ENCODE measurements around the gene AKAP7. TPM values are rescaled to one million over a fixed set of nuclear protein-coding genes. Genes with fewer than 3 reads are reported as not detected.
A peak's percentile ranks its signal among the peaks of the same experiment; 100 is the strongest.

The AKAP7 gene
- total RNA-seq, 1 donor from 2014 or later: 15.5 TPM

GRCh38 chr6:131130554-131130940 lies 4.7 kb upstream of the AKAP7 start:
- Mint-ChIP-seq H3K36me3 (peaks cover 2% of the 10 kb centered on the region), H3K9me3 (peaks cover 4% of the 10 kb centered on the region), H3K27ac (no peak overlapping the region), H3K4me1 (peaks cover 20% of the 10 kb centered on the region), H3K4me3 (no peak overlapping the region), H3K27me3 (ENCODE audit: insufficient read depth, low read depth) (peaks cover 3% of the 10 kb centered on the region)
- Histone ChIP-seq H3K9ac (no peak overlapping the region), H4K20me1 (ENCODE audit: low read depth) (no peaks in the 10 kb centered on the region), H3K27me3 (peaks cover 8% of the 10 kb centered on the region), H3K27ac (no peak overlapping the region), H3F3A (ENCODE audit: low read depth) (peaks cover 9% of the 10 kb centered on the region), H3K4me1 (peaks cover 7% of the 10 kb centered on the region), H3K79me2 (ENCODE audit: low read depth) (no peaks in the 10 kb centered on the region), H3K4me3 (no peak overlapping the region), H3K4me2 (no peak overlapping the region), H2AFZ (replicated peaks) (no peak overlapping the region), H3K9me3 (ENCODE audit: low read depth) (no peaks in the 10 kb centered on the region), H3K36me3 (no peaks in the 10 kb centered on the region)
- TF ChIP-seq, protein P1, sequence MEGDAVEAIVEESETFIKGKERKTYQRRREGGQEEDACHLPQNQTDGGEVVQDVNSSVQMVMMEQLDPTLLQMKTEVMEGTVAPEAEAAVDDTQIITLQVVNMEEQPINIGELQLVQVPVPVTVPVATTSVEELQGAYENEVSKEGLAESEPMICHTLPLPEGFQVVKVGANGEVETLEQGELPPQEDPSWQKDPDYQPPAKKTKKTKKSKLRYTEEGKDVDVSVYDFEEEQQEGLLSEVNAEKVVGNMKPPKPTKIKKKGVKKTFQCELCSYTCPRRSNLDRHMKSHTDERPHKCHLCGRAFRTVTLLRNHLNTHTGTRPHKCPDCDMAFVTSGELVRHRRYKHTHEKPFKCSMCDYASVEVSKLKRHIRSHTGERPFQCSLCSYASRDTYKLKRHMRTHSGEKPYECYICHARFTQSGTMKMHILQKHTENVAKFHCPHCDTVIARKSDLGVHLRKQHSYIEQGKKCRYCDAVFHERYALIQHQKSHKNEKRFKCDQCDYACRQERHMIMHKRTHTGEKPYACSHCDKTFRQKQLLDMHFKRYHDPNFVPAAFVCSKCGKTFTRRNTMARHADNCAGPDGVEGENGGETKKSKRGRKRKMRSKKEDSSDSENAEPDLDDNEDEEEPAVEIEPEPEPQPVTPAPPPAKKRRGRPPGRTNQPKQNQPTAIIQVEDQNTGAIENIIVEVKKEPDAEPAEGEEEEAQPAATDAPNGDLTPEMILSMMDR (IDR thresholded peaks at IDR 0.05): no peak
- TF ChIP-seq EZH2phosphoT487 (IDR thresholded peaks at IDR 0.05) (no peak), EZH2 (IDR thresholded peaks at IDR 0.05) (no peak)
- no peak for DNase-seq (ENCODE audit: low spot score)

GRCh38 chr6:131132360-131132759 lies 2.9 kb upstream of the AKAP7 start:
- H3K27me3 Mint-ChIP-seq (ENCODE audit: insufficient read depth, low read depth): peaks cover 6% of the 10 kb centered on the region
- H3K27ac Mint-ChIP-seq: no peak overlapping the region
- H2AFZ ChIP-seq (replicated peaks): no peak overlapping the region
- peaks cover 24% of the 10 kb centered on the region for H3K4me1 Mint-ChIP-seq
- no peak for DNase-seq (ENCODE audit: low spot score)
- no peak overlapping the region for H3K9ac ChIP-seq
- H3K79me2 ChIP-seq (ENCODE audit: low read depth): no peaks in the 10 kb centered on the region
- H4K20me1 ChIP-seq (ENCODE audit: low read depth): no peaks in the 10 kb centered on the region
- H3K9me3 Mint-ChIP-seq: peaks cover 4% of the 10 kb centered on the region
- H3K27me3 ChIP-seq: peaks cover 20% of the 10 kb centered on the region
- H3K36me3 ChIP-seq: no peaks in the 10 kb centered on the region
- no peak overlapping the region for H3K4me3 ChIP-seq
- H3K27ac ChIP-seq: no peak overlapping the region
- peaks cover 2% of the 10 kb centered on the region for H3K36me3 Mint-ChIP-seq
- H3K4me3 Mint-ChIP-seq: no peak overlapping the region
- TF ChIP-seq EZH2 (IDR thresholded peaks at IDR 0.05): no peak
- no peak for TF ChIP-seq EZH2phosphoT487 (IDR thresholded peaks at IDR 0.05)
- TF ChIP-seq, protein P1 (IDR thresholded peaks at IDR 0.05): no peak
- peaks cover 12% of the 10 kb centered on the region for H3F3A ChIP-seq (ENCODE audit: low read depth)
- no peak overlapping the region for H3K4me2 ChIP-seq
- no peaks in the 10 kb centered on the region for H3K9me3 ChIP-seq (ENCODE audit: low read depth)
- H3K4me1 ChIP-seq: peaks cover 7% of the 10 kb centered on the region

DNA sequence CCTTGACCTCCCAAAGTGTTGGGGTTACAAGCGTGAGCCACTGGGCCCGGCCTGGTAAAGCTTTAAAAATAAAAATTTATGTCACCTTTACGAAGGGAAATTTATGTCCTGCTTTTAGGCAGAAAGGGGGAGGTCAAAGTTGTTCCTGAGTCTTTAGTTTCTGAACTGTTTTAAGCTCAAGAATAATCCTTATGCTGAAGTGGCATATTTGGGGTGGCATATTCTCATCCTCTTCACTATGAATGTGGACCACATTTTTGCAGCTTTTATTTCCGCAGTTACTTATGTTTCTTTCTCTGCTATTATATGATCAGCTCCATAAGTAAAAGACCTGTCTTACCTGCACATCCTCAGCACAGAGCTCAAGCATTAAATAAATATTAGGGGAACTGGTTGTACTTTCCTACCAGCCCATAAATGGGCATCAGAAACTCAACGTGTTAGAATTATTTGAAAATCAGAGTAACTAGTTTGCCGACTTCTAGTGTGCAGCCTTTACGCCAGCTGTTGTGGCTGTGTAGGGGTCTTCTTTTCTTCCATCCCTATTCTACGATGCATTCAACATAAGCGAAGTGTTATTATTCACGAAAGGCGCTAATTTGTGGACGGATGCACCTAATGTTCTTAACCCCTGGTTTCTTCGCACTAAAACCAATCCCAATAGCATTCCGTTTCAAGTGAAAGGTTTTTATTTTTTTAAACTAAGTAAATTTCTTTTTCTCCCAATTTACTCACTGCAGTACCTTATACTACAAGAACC lies 867 bp upstream of the AKAP7 start:
- H3K4me1 ChIP-seq: peaks cover 7% of the 10 kb centered on the region
- DNase-seq (ENCODE audit: low spot score): no peak
- peaks cover 6% of the 10 kb centered on the region for H3K27me3 Mint-ChIP-seq (ENCODE audit: insufficient read depth, low read depth)
- no peaks in the 10 kb centered on the region for H3K79me2 ChIP-seq (ENCODE audit: low read depth)
- peak overlapping the region; percentile 87 for H3K4me3 Mint-ChIP-seq
- H3K9me3 ChIP-seq (ENCODE audit: low read depth): no peaks in the 10 kb centered on the region
- H3K27ac ChIP-seq: no peak overlapping the region
- peaks cover 3% of the 10 kb centered on the region for H3K36me3 Mint-ChIP-seq
- peak overlapping the region; percentile 58 for H3K4me3 ChIP-seq
- H3K4me2 ChIP-seq: peak overlapping the region; percentile 87
- peaks cover 20% of the 10 kb centered on the region for H3K27me3 ChIP-seq
- peak overlapping the region; percentile 39 for H3K9ac ChIP-seq
- peaks cover 12% of the 10 kb centered on the region for H3F3A ChIP-seq (ENCODE audit: low read depth)
- peak overlapping the region; percentile 99 for H2AFZ ChIP-seq (replicated peaks)
- peaks cover 24% of the 10 kb centered on the region for H3K4me1 Mint-ChIP-seq
- TF ChIP-seq, protein P1 (IDR thresholded peaks at IDR 0.05): no peak
- TF ChIP-seq EZH2 (IDR thresholded peaks at IDR 0.05) (no peak), EZH2phosphoT487 (IDR thresholded peaks at IDR 0.05) (no peak)
- no peak overlapping the region for H3K27ac Mint-ChIP-seq
- H3K9me3 Mint-ChIP-seq: peaks cover 4% of the 10 kb centered on the region
- no peaks in the 10 kb centered on the region for H4K20me1 ChIP-seq (ENCODE audit: low read depth)
- no peaks in the 10 kb centered on the region for H3K36me3 ChIP-seq
